ENCODE data around the gene TMPRSS9.
"Not testable (repeated sequence)": the region's sequence is repeated elsewhere in the genome, so short reads cannot be mapped to it uniquely, and the experiment has no call there.

DNA sequence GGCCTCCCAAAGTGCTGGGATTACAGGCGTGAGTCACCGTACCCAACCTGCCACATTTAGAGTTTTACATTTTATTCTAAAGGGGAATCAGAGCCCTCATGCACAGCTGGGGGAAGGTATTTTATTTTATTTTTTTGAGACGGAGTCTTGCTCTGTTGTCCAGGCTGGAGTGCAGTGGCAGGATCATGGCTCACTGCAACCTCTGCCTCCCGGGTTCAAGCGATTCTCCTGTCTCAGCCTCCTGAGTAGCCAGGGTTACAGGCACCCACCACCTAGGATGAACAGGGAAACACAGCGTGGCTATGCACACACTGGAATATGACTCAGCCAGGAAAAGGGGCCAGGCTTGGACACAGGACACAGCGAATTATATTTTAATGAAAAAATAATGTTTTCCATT, 37.1 kb downstream of the TMPRSS9 start:
- TF ChIP-seq EZH2 (IDR thresholded peaks at IDR 0.05; ENCODE audit: borderline replicate concordance, low read length) = not testable (repeated sequence)
- TF ChIP-seq, protein P1, sequence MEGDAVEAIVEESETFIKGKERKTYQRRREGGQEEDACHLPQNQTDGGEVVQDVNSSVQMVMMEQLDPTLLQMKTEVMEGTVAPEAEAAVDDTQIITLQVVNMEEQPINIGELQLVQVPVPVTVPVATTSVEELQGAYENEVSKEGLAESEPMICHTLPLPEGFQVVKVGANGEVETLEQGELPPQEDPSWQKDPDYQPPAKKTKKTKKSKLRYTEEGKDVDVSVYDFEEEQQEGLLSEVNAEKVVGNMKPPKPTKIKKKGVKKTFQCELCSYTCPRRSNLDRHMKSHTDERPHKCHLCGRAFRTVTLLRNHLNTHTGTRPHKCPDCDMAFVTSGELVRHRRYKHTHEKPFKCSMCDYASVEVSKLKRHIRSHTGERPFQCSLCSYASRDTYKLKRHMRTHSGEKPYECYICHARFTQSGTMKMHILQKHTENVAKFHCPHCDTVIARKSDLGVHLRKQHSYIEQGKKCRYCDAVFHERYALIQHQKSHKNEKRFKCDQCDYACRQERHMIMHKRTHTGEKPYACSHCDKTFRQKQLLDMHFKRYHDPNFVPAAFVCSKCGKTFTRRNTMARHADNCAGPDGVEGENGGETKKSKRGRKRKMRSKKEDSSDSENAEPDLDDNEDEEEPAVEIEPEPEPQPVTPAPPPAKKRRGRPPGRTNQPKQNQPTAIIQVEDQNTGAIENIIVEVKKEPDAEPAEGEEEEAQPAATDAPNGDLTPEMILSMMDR (conservative IDR thresholded peaks at IDR 0.05 in 1 of 2, IDR thresholded peaks at IDR 0.05 in 1 of 2; ENCODE audit: extremely low read depth in 1 of 2, insufficient read depth in 1 of 2, low read depth in 1 of 2, low read length in 2 of 2) = not testable (repeated sequence)
